ENCODE data around the gene ECPAS.

Gene ECPAS

GRCh38 chr9:111484572-111484894, 350 bp upstream of the ECPAS start:
- H3K4me1 ChIP-seq (ENCODE audit: low read length): peaks cover 6% of the 10 kb centered on the region

DNA sequence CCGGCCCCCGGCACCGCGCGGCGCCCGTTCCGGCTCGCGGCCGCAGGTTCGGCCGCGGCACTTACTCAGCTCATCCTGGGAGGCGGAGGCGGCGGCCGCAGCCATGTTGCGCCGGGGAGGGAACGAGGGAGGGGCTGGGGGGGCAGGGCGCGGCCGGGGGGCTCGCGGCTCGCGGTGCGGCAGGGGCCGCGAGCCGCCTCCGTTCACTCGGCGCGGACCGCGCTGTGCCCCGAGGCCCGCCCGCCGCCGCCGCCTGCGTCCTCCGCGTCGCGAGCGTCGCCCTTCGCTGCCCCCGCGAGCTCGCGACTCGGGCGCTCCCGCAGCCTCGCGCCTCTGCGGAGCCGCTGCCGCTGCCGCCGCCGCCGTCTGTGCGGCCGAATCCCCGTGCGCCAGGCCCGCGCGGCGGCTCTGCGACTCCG, 735 bp downstream of the ECPAS start:
- TF ChIP-seq CTCF (IDR thresholded peaks at IDR 0.05; ENCODE audit: low read depth, low read length): no peak
- no peak for TF ChIP-seq EZH2phosphoT487 (IDR thresholded peaks at IDR 0.05; ENCODE audit: low read depth)
- peaks cover 33% of the 10 kb centered on the region for H4K20me1 ChIP-seq (ENCODE audit: insufficient read depth, low read length)
- peaks cover 6% of the 10 kb centered on the region for H3K4me1 ChIP-seq (ENCODE audit: low read length)
- H3K9me3 ChIP-seq (ENCODE audit: insufficient read depth, low read length): no peaks in the 10 kb centered on the region
- peak overlapping the region; percentile 78 for H3K4me3 ChIP-seq (ENCODE audit: low read length)
- H3K79me2 ChIP-seq (ENCODE audit: low read length): peaks cover 65% of the 10 kb centered on the region
- peak overlapping the region; percentile 81 for H3K9ac ChIP-seq (ENCODE audit: low read length)
- H3K27ac ChIP-seq (ENCODE audit: low read length): peak overlapping the region; percentile 76
- 0 out of 2 replicates have a peak, but pooled peaks cover 5% of the 10 kb centered on the region for H3K27me3 ChIP-seq (ENCODE audit: low read depth, low read length)
- H3K4me2 ChIP-seq (ENCODE audit: low read length): no peak overlapping the region
- no peaks in the 10 kb centered on the region for H3K36me3 ChIP-seq (replicated peaks; ENCODE audit: low read depth, low read length)
- no peak overlapping the region for H2AFZ ChIP-seq (ENCODE audit: low read depth, low read length)

More at GRCh38 chr9:111484572-111484894, 350 bp upstream of the ECPAS start:
- Histone ChIP-seq H4K20me1 (ENCODE audit: insufficient read depth, low read length) (peaks cover 25% of the 10 kb centered on the region), H3K36me3 (replicated peaks; ENCODE audit: low read depth, low read length) (no peaks in the 10 kb centered on the region), H3K9ac (ENCODE audit: low read length) (peak overlapping the region; percentile 81), H3K9me3 (ENCODE audit: insufficient read depth, low read length) (no peaks in the 10 kb centered on the region), H3K4me3 (ENCODE audit: low read length) (peak overlapping the region; percentile 78), H3K4me2 (ENCODE audit: low read length) (peak overlapping the region; percentile 62), H3K79me2 (ENCODE audit: low read length) (peaks cover 54% of the 10 kb centered on the region), H3K27me3 (ENCODE audit: low read depth, low read length) (0 out of 2 replicates have a peak, but pooled peaks cover 5% of the 10 kb centered on the region), H2AFZ (ENCODE audit: low read depth, low read length) (peak overlapping the region; percentile 75), H3K27ac (ENCODE audit: low read length) (peak overlapping the region; percentile 76)
- no peak for TF ChIP-seq CTCF (IDR thresholded peaks at IDR 0.05; ENCODE audit: low read depth, low read length)
- no peak for TF ChIP-seq EZH2phosphoT487 (IDR thresholded peaks at IDR 0.05; ENCODE audit: low read depth)

DNA sequence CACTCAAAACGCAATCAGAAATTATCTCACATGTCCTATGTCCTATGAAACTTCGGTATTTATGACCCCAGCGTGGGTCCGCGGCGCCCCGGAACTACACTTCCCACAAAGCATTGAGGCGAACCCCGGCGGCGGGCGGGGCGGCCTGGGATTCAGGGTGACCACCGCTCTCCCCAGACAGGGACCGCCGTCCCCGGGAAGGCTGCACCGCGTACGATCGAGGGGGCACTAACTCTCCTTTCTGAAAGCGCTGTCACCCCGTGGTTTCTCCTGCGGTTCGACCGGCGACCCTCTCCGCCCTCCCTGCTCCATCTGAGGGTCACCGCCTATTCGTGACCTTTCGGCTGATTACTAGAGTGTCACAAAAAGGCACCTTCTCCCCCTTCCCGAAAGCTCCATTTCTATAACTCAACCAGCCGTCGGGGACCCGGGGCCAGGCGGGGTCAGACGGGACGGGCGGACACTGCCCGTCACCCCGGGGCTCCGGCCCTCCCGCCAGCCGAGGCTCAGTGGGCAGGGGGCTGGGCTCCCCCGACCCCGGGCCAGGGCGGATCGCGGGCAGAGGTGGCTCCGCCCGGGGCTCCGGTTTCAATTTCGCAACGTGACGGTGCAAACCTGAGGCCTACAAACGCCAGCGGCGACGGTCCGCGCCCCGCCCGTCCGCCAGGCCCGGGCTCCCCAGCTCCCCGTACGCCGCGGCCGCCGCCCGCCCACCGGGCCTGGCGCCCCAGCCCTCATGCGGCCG, 1.3 kb downstream of the ECPAS start:
- peaks cover 33% of the 10 kb centered on the region for H4K20me1 ChIP-seq (ENCODE audit: insufficient read depth, low read length)
- H3K4me1 ChIP-seq (ENCODE audit: low read length): peaks cover 6% of the 10 kb centered on the region
- H3K27me3 ChIP-seq (ENCODE audit: low read depth, low read length): 0 out of 2 replicates have a peak, but pooled peaks cover 3% of the 10 kb centered on the region
- peak overlapping the region; percentile 66 for H3K4me2 ChIP-seq (ENCODE audit: low read length)
- H3K79me2 ChIP-seq (ENCODE audit: low read length): peaks cover 70% of the 10 kb centered on the region
- H3K4me3 ChIP-seq (ENCODE audit: low read length): peak overlapping the region; percentile 78
- 0 out of 2 replicates have a peak overlapping the region, but pooled peaks have one; percentile 51 for H2AFZ ChIP-seq (ENCODE audit: low read depth, low read length)
- peak overlapping the region; percentile 80 for H3K9ac ChIP-seq (ENCODE audit: low read length)
- peak overlapping the region; percentile 67 for H3K27ac ChIP-seq (ENCODE audit: low read length)
- TF ChIP-seq CTCF (IDR thresholded peaks at IDR 0.05; ENCODE audit: low read depth, low read length): no peak
- TF ChIP-seq EZH2phosphoT487 (IDR thresholded peaks at IDR 0.05; ENCODE audit: low read depth): no peak
- no peaks in the 10 kb centered on the region for H3K9me3 ChIP-seq (ENCODE audit: insufficient read depth, low read length)
- H3K36me3 ChIP-seq (replicated peaks; ENCODE audit: low read depth, low read length): no peaks in the 10 kb centered on the region

DNA sequence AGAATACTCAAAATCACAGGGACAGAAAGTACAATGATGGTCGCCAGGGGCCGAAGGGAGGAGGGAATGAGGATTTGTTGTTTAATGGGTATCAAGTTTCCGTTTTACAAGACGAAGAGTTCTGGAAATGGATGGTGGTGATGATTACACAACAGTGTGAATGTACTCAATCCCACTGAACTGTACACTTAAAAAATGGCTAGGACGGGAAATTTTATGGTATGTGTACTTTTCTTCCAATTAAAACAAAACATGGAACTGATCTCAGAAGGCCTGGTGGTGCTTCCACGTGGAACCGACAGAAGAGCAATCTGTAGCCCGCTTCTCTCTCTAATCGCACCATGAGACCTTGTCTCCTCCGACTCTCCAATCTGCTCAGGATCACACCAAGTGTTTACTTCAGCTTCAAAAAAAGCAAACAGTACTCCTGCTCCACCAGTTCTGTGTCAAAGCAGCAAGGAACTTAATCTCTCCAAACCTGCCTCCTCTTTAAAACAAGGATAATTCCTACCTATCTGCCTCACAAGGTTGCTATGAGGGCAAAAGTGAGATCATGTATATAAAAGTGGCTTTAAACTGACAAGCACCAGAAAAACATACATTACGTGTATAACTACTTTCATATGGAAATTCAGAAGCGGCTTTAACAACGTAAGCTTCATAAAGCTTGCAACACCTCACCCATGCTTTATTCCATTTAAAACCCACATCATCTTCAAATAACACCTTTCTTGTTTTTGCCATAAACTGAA, 2.1 kb downstream of the ECPAS start:
- Histone ChIP-seq H3K9ac (ENCODE audit: low read length) (peak overlapping the region; percentile 80; the same call in 1 of the 2 replicates), H3K9me3 (ENCODE audit: insufficient read depth, low read length) (no peaks in the 10 kb centered on the region), H3K4me2 (ENCODE audit: low read length) (peak overlapping the region; percentile 66), H3K27ac (ENCODE audit: low read length) (no peak overlapping the region), H3K4me1 (ENCODE audit: low read length) (peaks cover 6% of the 10 kb centered on the region), H3K79me2 (ENCODE audit: low read length) (peaks cover 78% of the 10 kb centered on the region), H3K4me3 (ENCODE audit: low read length) (peak overlapping the region; percentile 78), H3K36me3 (replicated peaks; ENCODE audit: low read depth, low read length) (no peaks in the 10 kb centered on the region), H3K27me3 (ENCODE audit: low read depth, low read length) (no peaks in the 10 kb centered on the region), H4K20me1 (ENCODE audit: insufficient read depth, low read length) (peaks cover 33% of the 10 kb centered on the region), H2AFZ (ENCODE audit: low read depth, low read length) (no peak overlapping the region)
- TF ChIP-seq CTCF (IDR thresholded peaks at IDR 0.05; ENCODE audit: low read depth, low read length): no peak
- no peak for TF ChIP-seq EZH2phosphoT487 (IDR thresholded peaks at IDR 0.05; ENCODE audit: low read depth)

Measured in OCI-LY3 (cell line).